Muscle of arm (tissue), 14 donors: ENCODE measurements around the gene WASHC1. TPM values are rescaled to one million over a fixed set of nuclear protein-coding genes. Genes with fewer than 3 reads are reported as not detected.
A peak's percentile ranks its signal among the peaks of the same experiment; 100 is the strongest.
"Not testable (repeated sequence)": the region's sequence is repeated elsewhere in the genome, so short reads cannot be mapped to it uniquely, and the experiment has no call there.

Experiments used
- DNase-seq: peaks from one replicate; pipeline ENCODE4 v3.0.0-alpha.2; 2013
- long read RNA-seq, 11 donors: transcript quantifications; one replicate each; lab custom pipeline, GENCODE V29; 2026
- polyA plus RNA-seq, 12 donors: library from polyadenylated mRNA; unstranded; fragments of 120-200 nt; gene quantifications; one replicate each; pipeline ENCODE4 v1.2.1, GENCODE V29; 2013; ENCODE audit not compliant: insufficient read length in 12 of 12

The WASHC1 gene
- 10 to 100 TPM in 10 of 12 donors, 1 to 10 TPM in 1, not detected in 1; 9.2 to 30.9 (median 15.7) TPM for polyA plus RNA-seq
- long read RNA-seq, donor 1 = 0 reads
- long read RNA-seq, donor 2 = 0 reads
- long read RNA-seq, donor 3 = 0 reads
- long read RNA-seq, donor 4 = 0 reads
- long read RNA-seq, donor 5 = 0 reads
- long read RNA-seq, donor 6 = 0 reads
- long read RNA-seq, donor 7 = 0 reads
- long read RNA-seq, donor 8, partial matches to known transcripts = 13 of 13 reads
- long read RNA-seq, donor 8, other reads (novel, unspliced or antisense) = 0 of 13 reads
- long read RNA-seq, donor 9 = 0 reads
- long read RNA-seq, donor 10 = 0 reads
- long read RNA-seq, donor 11 = 0 reads

GRCh38 chr9:29356-29755 is at the start of gene WASHC1:
WASHC1 (minus strand) TSS chr9:29456; CDS start chr9:24999, 4,457 bp downstream.
- DNase-seq = not testable (repeated sequence)

GRCh38 chr9:78333-78732 is 49.1 kb upstream of the WASHC1 start:
- not testable (repeated sequence) for DNase-seq

- not testable (repeated sequence) for DNase-seq
These were observed 47.1 kb upstream of the WASHC1 start for GRCh38 chr9:76389-76788.

GRCh38 chr9:73900-74525 is 44.8 kb upstream of the WASHC1 start:
- not testable (repeated sequence) for DNase-seq

GRCh38 chr9:73076-73899 is 44.0 kb upstream of the WASHC1 start:
- DNase-seq = peak; percentile 23

- not testable (repeated sequence) for DNase-seq
These were observed 33.9 kb upstream of the WASHC1 start for GRCh38 chr9:63031-63629.

GRCh38 chr9:52678-53077 is 23.4 kb upstream of the WASHC1 start:
- DNase-seq = not testable (repeated sequence)

GRCh38 chr9:48190-48842 is 19.1 kb upstream of the WASHC1 start:
- DNase-seq = not testable (repeated sequence)

GRCh38 chr9:46639-47271 is 17.5 kb upstream of the WASHC1 start:
- DNase-seq = not testable (repeated sequence)

GRCh38 chr9:46164-46563 is 16.9 kb upstream of the WASHC1 start:
- DNase-seq = not testable (repeated sequence)

- not testable (repeated sequence) for DNase-seq
These were observed 16.1 kb upstream of the WASHC1 start for GRCh38 chr9:45180-45878.

- DNase-seq = not testable (repeated sequence)
These were observed 15.2 kb upstream of the WASHC1 start for GRCh38 chr9:44416-44815.

- DNase-seq = not testable (repeated sequence)
These were observed 14.4 kb upstream of the WASHC1 start for GRCh38 chr9:43636-44035.

- not testable (repeated sequence) for DNase-seq
These were observed 13.9 kb upstream of the WASHC1 start for GRCh38 chr9:43116-43515.

GRCh38 chr9:41819-42218 is 12.6 kb upstream of the WASHC1 start:
- DNase-seq = not testable (repeated sequence)

- DNase-seq = not testable (repeated sequence)
These were observed 12.0 kb upstream of the WASHC1 start for GRCh38 chr9:41261-41676.

GRCh38 chr9:32308-32707 is 3.1 kb upstream of the WASHC1 start:
- not testable (repeated sequence) for DNase-seq

- DNase-seq = not testable (repeated sequence)
These were observed 481 bp downstream of the WASHC1 start for GRCh38 chr9:28775-29174.

GRCh38 chr9:21621-22020 is 7.6 kb downstream of the WASHC1 start:
- not testable (repeated sequence) for DNase-seq

- DNase-seq = not testable (repeated sequence)
These were observed 12.4 kb downstream of the WASHC1 start for GRCh38 chr9:16875-17274.
